CD14-positive monocyte (primary cell): ENCODE measurements around the gene IFNL2. TPM values are rescaled to one million over a fixed set of nuclear protein-coding genes. Genes with fewer than 3 reads are reported as not detected.
"Not testable (repeated sequence)": the region's sequence is repeated elsewhere in the genome, so short reads cannot be mapped to it uniquely, and the experiment has no call there.

ENCODE experiments used
- DNase-seq, 3 donors: peaks; one replicate each; pipeline ENCODE4 v3.0.0-alpha.2; 2011 to 2022
- H2AFZ ChIP-seq: 2 replicates; pipeline ENCODE4 v1.6.0; 2012; ENCODE audit warnings: mild to moderate bottlenecking, low read depth, low read length, inconsistent platforms; ENCODE audit not compliant: insufficient read depth, poor library complexity, severe bottlenecking
- H3K27ac ChIP-seq, 2 donors: 1 replicate in 1 of 2; 2 replicates in 1 of 2; pipeline ENCODE4 v1.5.1; 2012 to 2013; ENCODE audit warnings: low read length in 2 of 2, control low read depth in 1 of 2, inconsistent platforms in 1 of 2, low read depth in 1 of 2, mild to moderate bottlenecking in 1 of 2
- H3K27me3 ChIP-seq, 2 donors: one replicate each; pipeline versions ENCODE4 v1.6.0 to v1.6.1; 2011 to 2013; ENCODE audit warnings: low read length in 2 of 2; ENCODE audit not compliant: control insufficient read depth in 2 of 2, insufficient read depth in 2 of 2
- H3K36me3 ChIP-seq, 2 donors: replicated peaks in 1 of 2; 1 replicate in 1 of 2; 2 replicates in 1 of 2; pipeline versions ENCODE4 v1.5.1 to v1.6.1; 2012 to 2013; ENCODE audit warnings: low read length in 2 of 2, control low read depth in 1 of 2, inconsistent platforms in 1 of 2, mild to moderate bottlenecking in 1 of 2; ENCODE audit not compliant: insufficient read depth in 2 of 2, control insufficient read depth in 1 of 2
- H3K4me1 ChIP-seq, 2 donors: 1 replicate in 1 of 2; 2 replicates in 1 of 2; pipeline versions ENCODE4 v1.5.1 to v1.6.1; 2012 to 2013; ENCODE audit warnings: low read length in 2 of 2, control low read depth in 1 of 2, inconsistent platforms in 1 of 2, mild to moderate bottlenecking in 1 of 2, moderate library complexity in 1 of 2; ENCODE audit not compliant: insufficient read depth in 2 of 2, control insufficient read depth in 1 of 2
- H3K4me2 ChIP-seq: replicated peaks from 2 replicates; pipeline ENCODE3; 2012; ENCODE audit warnings: low read length, moderate library complexity, mild to moderate bottlenecking; ENCODE audit not compliant: poor library complexity, severe bottlenecking; ENCODE audit errors: extremely low read depth
- H3K4me3 ChIP-seq, 3 experiments: fragments of 200-600 bp in 1 of 3; sonication (generic) in 1 of 3; replicated peaks in 1 of 3; 1 replicate in 2 of 3; 2 replicates in 1 of 3; pipeline ENCODE4 v1.5.1; 2011 to 2013; ENCODE audit warnings: low read length in 3 of 3, mild to moderate bottlenecking in 3 of 3, control low read depth in 2 of 3, low read depth in 2 of 3, inconsistent platforms in 1 of 3, moderate library complexity in 1 of 3
- H3K79me2 ChIP-seq: 2 replicates; pipeline ENCODE4 v1.6.0; 2012; ENCODE audit warnings: mild to moderate bottlenecking, control low read depth, inconsistent platforms, low read length, moderate library complexity; ENCODE audit not compliant: insufficient read depth
- H3K9ac ChIP-seq: 2 replicates; pipeline ENCODE4 v1.6.0; 2017; ENCODE audit warnings: low read length, mild to moderate bottlenecking; ENCODE audit not compliant: insufficient read depth, poor library complexity, severe bottlenecking
- H3K9me3 ChIP-seq, 2 donors: replicated peaks in 1 of 2; 1 replicate in 1 of 2; 2 replicates in 1 of 2; pipeline versions ENCODE4 v1.5.1 to v1.6.1; 2012 to 2013; ENCODE audit warnings: low read length in 2 of 2, control low read depth in 1 of 2; ENCODE audit not compliant: control insufficient read depth in 1 of 2, insufficient read depth in 1 of 2
- H4K20me1 ChIP-seq: 2 replicates; pipeline ENCODE4 v1.6.0; 2012; ENCODE audit warnings: mild to moderate bottlenecking, low read length, control low read depth, moderate library complexity; ENCODE audit not compliant: insufficient read depth
- H3K27ac Mint-ChIP-seq, 7 donors: one replicate each; pipeline ENCODE4 v1.8.0; 2020; ENCODE audit warnings: mild to moderate bottlenecking in 7 of 7, mixed read lengths in 7 of 7, moderate library complexity in 6 of 7, inconsistent platforms in 2 of 7
- H3K27me3 Mint-ChIP-seq, 3 donors: one replicate each; pipeline ENCODE4 v1.8.0; 2021 to 2022; ENCODE audit warnings: low read depth in 3 of 3, mild to moderate bottlenecking in 3 of 3, mixed read lengths in 3 of 3, moderate library complexity in 3 of 3, inconsistent platforms in 1 of 3
- H3K36me3 Mint-ChIP-seq, 2 donors: one replicate each; pipeline ENCODE4 v1.8.0; 2020; ENCODE audit warnings: mixed read lengths in 2 of 2, inconsistent platforms in 1 of 2, mild to moderate bottlenecking in 1 of 2
- H3K4me1 Mint-ChIP-seq: one replicate; pipeline ENCODE4 v1.8.0; 2020; ENCODE audit warnings: mild to moderate bottlenecking, mixed read lengths
- H3K4me3 Mint-ChIP-seq, 2 donors: one replicate each; pipeline ENCODE4 v1.8.0; 2020; ENCODE audit warnings: mild to moderate bottlenecking in 2 of 2, mixed read lengths in 2 of 2, moderate library complexity in 1 of 2
- H3K9me3 Mint-ChIP-seq, 7 donors: one replicate each; pipeline ENCODE4 v1.8.0; 2020 to 2022; ENCODE audit warnings: mixed read lengths in 7 of 7, mild to moderate bottlenecking in 6 of 7, moderate library complexity in 6 of 7, inconsistent platforms in 2 of 7
- CTCF ChIP-seq: fragments of 200-600 bp; IDR thresholded peaks from one replicate; pipeline ENCODE4 v1.8.0; 2022; ENCODE audit warnings: antibody characterized with exemption, mild to moderate bottlenecking
- WGBS: methylation state at CpG from one replicate; pipeline ENCODE4 v1.1.5; 2013; ENCODE audit warnings: missing lambda C conversion rate; ENCODE audit not compliant: insufficient coverage; 5-methylcytosine and 5-hydroxymethylcytosine counted together
- intact Hi-C, 2 donors: fragments of 100-400 bp; cut with micrococcal nuclease; formaldehyde crosslinking; loops; one replicate each; pipeline versions ENCODE4 v1.15.0 to v1.15.1; 2023
- polyA plus RNA-seq, 3 donors: library from polyadenylated mRNA; depleted of rRNA in 1 of 3; unstranded in 2 of 3; stranded (reverse) in 1 of 3; fragments of 300-500 nt in 2 of 3; fragments of >200 nt in 1 of 3; fragmentation: Illumina TruSeq in 2 of 3; gene quantifications; 1 replicate in 2 of 3; 2 replicates in 1 of 3; pipeline ENCODE4 v1.2.3, GENCODE V29; 2012 to 2021

IFNL2 gene
- polyA plus RNA-seq, 3 donors, result not detected

- Histone ChIP-seq H3K27me3 (no peaks in the 10 kb centered on the region), H3K79me2 (no peaks in the 10 kb centered on the region), H4K20me1 (no peaks in the 10 kb centered on the region), H3K9ac (no peak overlapping the region), H3K27ac (no peak overlapping the region), H3K36me3 (no peaks in the 10 kb centered on the region), H2AFZ (no peak overlapping the region), H3K4me3 (no peak overlapping the region), H3K4me2 (no peak overlapping the region), H3K4me1 (no peaks in the 10 kb centered on the region), H3K9me3 (no peaks in the 10 kb centered on the region)
- 94% methylated on average over 2 of the region's 6 CpGs for WGBS
- TF ChIP-seq CTCF, result no peak
- no peak for DNase-seq
- H3K4me3 Mint-ChIP-seq, result no peak overlapping the region
- no peaks in the 10 kb centered on the region for H3K9me3 Mint-ChIP-seq
- intact Hi-C loops, result no loop called here
- H3K27me3 Mint-ChIP-seq, result peaks cover 2 to 9% (median 5%) of the 10 kb centered on the region in 3 donors
- H3K4me1 Mint-ChIP-seq, result peaks cover 5% of the 10 kb centered on the region
- no peaks in the 10 kb centered on the region for H3K36me3 Mint-ChIP-seq
- H3K27ac Mint-ChIP-seq, result no peak overlapping the region
These were observed 29.3 kb upstream of the IFNL2 start for GRCh38 chr19:39238944-39239343.

DNA sequence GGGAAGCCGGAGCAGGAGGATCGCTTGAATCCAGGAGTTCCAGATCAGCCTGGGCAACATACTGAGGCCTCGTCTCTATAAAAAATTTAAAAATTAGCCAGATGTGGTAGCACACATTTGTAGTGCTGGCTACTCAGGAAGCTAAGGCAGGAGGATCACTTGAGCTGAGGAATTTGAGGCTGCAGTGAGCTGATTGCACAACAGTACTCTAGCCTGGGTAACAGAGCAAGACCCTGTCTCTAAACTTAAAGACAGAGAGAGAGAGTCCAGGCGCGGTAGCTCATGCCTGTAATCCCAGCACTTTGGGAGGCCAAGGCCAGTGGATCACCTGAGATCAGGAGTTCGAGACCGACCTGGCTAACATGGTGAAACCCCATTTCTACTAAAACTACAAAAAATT is 27.8 kb upstream of the IFNL2 start:
- Histone ChIP-seq H3K4me3 (no peak overlapping the region), H3K79me2 (no peaks in the 10 kb centered on the region), H3K9ac (no peak overlapping the region), H2AFZ (no peak overlapping the region), H3K9me3 (no peaks in the 10 kb centered on the region), H3K4me1 (no peaks in the 10 kb centered on the region), H4K20me1 (no peaks in the 10 kb centered on the region), H3K27ac (no peak overlapping the region), H3K27me3 (no peaks in the 10 kb centered on the region), H3K36me3 (no peaks in the 10 kb centered on the region), H3K4me2 (no peak overlapping the region)
- WGBS, result 95% methylated on average over 5 of the region's 7 CpGs
- Mint-ChIP-seq H3K9me3 (peaks cover 0 to 1% (median 0%) of the 10 kb centered on the region in 7 donors), H3K4me1 (peaks cover 5% of the 10 kb centered on the region), H3K27ac (no peak overlapping the region), H3K27me3 (peaks cover 2 to 11% (median 7%) of the 10 kb centered on the region in 3 donors), H3K36me3 (no peaks in the 10 kb centered on the region), H3K4me3 (no peak overlapping the region)
- intact Hi-C loops, result no loop called here
- no peak for DNase-seq
- no peak for TF ChIP-seq CTCF

- H4K20me1 ChIP-seq, H3K9ac ChIP-seq, H3K4me3 Mint-ChIP-seq, intact Hi-C loops, H3K9me3 ChIP-seq, H3K4me1 Mint-ChIP-seq, H3K4me3 ChIP-seq, H3K27ac Mint-ChIP-seq, H3K27ac ChIP-seq, H3K4me2 ChIP-seq, H3K79me2 ChIP-seq, H3K36me3 ChIP-seq, H3K9me3 Mint-ChIP-seq, DNase-seq, H3K4me1 ChIP-seq, H3K36me3 Mint-ChIP-seq, H2AFZ ChIP-seq: not testable (repeated sequence)
- H3K27me3 ChIP-seq, result peaks cover 2 to 19% of the 10 kb centered on the region in 2 donors
- 94% methylated on average over 6 of the region's 13 CpGs for WGBS
- H3K27me3 Mint-ChIP-seq, result peaks cover 14 to 28% (median 20%) of the 10 kb centered on the region in 3 donors
These were observed 24.5 kb upstream of the IFNL2 start for GRCh38 chr19:39243741-39244140.
